HepG2 (cell line): ENCODE results near the gene RING1. TPM values are rescaled to one million over a fixed set of nuclear protein-coding genes. Genes with fewer than 3 reads are reported as not detected.
A peak's percentile ranks its signal among the peaks of the same experiment; 100 is the strongest.

Experiments
- ATAC-seq: fragments of 200-7000 bp; cut with Tn5 transposase; 3 replicates; pipeline ENCODE4 v1.9.1; 2020; ENCODE audit warnings: mild to moderate bottlenecking, moderate library complexity
- BruUV-seq: library from RNA; stranded (reverse); fragments of 400-500 nt; replicated peaks from 2 replicates; lab custom pipeline; 2021; lab: Mats Ljungman, UMichigan
- CTCF ChIA-PET: fragments of 300-600 bp; formaldehyde crosslinking; extraction: SDS; loops from one replicate; lab custom pipeline; 2021; ENCODE audit warnings: low total read pairs, inconsistent platforms, low intra/inter-chr PET ratio; lab: Yijun Ruan, JAX
- POLR2A ChIA-PET: fragments of 350-600 bp; sonication (Branson Sonifier 250); formaldehyde crosslinking; loops from one replicate; lab custom pipeline; 2020; ENCODE audit warnings: antibody characterized with exemption, inconsistent platforms; lab: Yijun Ruan, JAX
- DNase-seq: peaks from one replicate; pipeline ENCODE4 v3.0.0-alpha.2; 2015; ENCODE audit warnings: low spot score
- FAIRE-seq: peaks from 3 replicates; lab custom pipeline; 2011; peaks lifted over from hg19 to GRCh38; lab: Jason Lieb, UNC
- H2AFZ ChIP-seq: one replicate; pipeline ENCODE4 v1.6.1; 2011; ENCODE audit warnings: low read length, inconsistent platforms
- H3K27ac ChIP-seq: fragments of 300-600 bp; 3 replicates; pipeline ENCODE4 v1.8.0; 2011; ENCODE audit warnings: mixed run types, mild to moderate bottlenecking, mixed read lengths, low read length, inconsistent platforms; ENCODE audit not compliant: insufficient read depth; ENCODE audit errors: extremely low read length
- H3K27me3 ChIP-seq, 2 experiments: fragments of 200-600 bp in 1 of 2; 2 replicates in 1 of 2; 3 replicates in 1 of 2; pipeline versions ENCODE4 v1.6.0 to v1.8.0; 2011; ENCODE audit warnings: low read length in 2 of 2, mild to moderate bottlenecking in 2 of 2, moderate library complexity in 2 of 2, inconsistent platforms in 1 of 2; ENCODE audit not compliant: insufficient read depth in 2 of 2, control insufficient read depth in 1 of 2
- H3K36me3 ChIP-seq, 2 experiments: fragments of 200-600 bp in 1 of 2; replicated peaks in 1 of 2; 2 replicates in 1 of 2; 3 replicates in 1 of 2; pipeline versions ENCODE4 v1.5.1 to v1.8.0; 2011; ENCODE audit warnings: low read length in 2 of 2, inconsistent platforms in 1 of 2; ENCODE audit not compliant: insufficient read depth in 2 of 2, control insufficient read depth in 1 of 2
- H3K4me1 ChIP-seq: 2 replicates; pipeline ENCODE4 v1.5.1; 2012; ENCODE audit warnings: low read length, inconsistent platforms; ENCODE audit not compliant: insufficient read depth
- H3K4me2 ChIP-seq: 2 replicates; pipeline ENCODE4 v1.6.0; 2011; ENCODE audit warnings: low read depth, low read length, inconsistent platforms
- H3K4me3 ChIP-seq, 3 experiments: fragments of 200-600 bp in 1 of 3; sonication (generic), shearing (Covaris generic) in 1 of 3; replicated peaks in 1 of 3; 2 replicates each; pipeline ENCODE4 v1.5.1; 2011 to 2016; ENCODE audit warnings: low read length in 3 of 3, inconsistent platforms in 2 of 3, low read depth in 2 of 3, mild to moderate bottlenecking in 2 of 3, control low read depth in 1 of 3, mixed read lengths in 1 of 3; ENCODE audit not compliant: insufficient read depth in 1 of 3
- H3K79me2 ChIP-seq: one replicate; pipeline ENCODE4 v1.6.1; 2011; ENCODE audit warnings: low read length, inconsistent platforms; ENCODE audit not compliant: insufficient read depth
- H3K9ac ChIP-seq: 2 replicates; pipeline ENCODE4 v1.6.0; 2011; ENCODE audit warnings: mild to moderate bottlenecking, low read depth, low read length, inconsistent platforms; ENCODE audit not compliant: insufficient read depth
- H3K9me3 ChIP-seq: 2 replicates; pipeline ENCODE4 v1.5.1; 2012; ENCODE audit warnings: mild to moderate bottlenecking, low read length
- H4K20me1 ChIP-seq: 2 replicates; pipeline ENCODE4 v1.6.0; 2011; ENCODE audit warnings: inconsistent platforms, mild to moderate bottlenecking, low read length, moderate library complexity; ENCODE audit not compliant: insufficient read depth
- BHLHE40 ChIP-seq: IDR thresholded peaks from 2 replicates; pipeline ENCODE4 v1.6.1; 2011; ENCODE audit warnings: low read length, improper control_type of control experiment
- FOXP1 ChIP-seq, 2 experiments: fragments of 450-650 bp in 1 of 2; IDR thresholded peaks; 2 replicates each; pipeline ENCODE4 v1.6.1; 2017 to 2018; ENCODE audit warnings: antibody characterized with exemption in 1 of 2
- MAZ ChIP-seq, 2 experiments: sonication (generic) in 1 of 2; formaldehyde crosslinking in 1 of 2; IDR thresholded peaks; 2 replicates each; pipeline versions ENCODE4 v1.5.0 to v1.6.1; 2012 to 2020; ENCODE audit warnings: low read depth in 2 of 2, mild to moderate bottlenecking in 2 of 2, borderline replicate concordance in 1 of 2, improper control_type of control experiment in 1 of 2, low read length in 1 of 2, missing genetic modification reagents in 1 of 2, moderate library complexity in 1 of 2
- MZF1 ChIP-seq: sonication (generic); formaldehyde crosslinking; IDR thresholded peaks from 2 replicates; pipeline ENCODE4 v1.8.1; 2023; ENCODE audit warnings: mild to moderate bottlenecking, missing genetic modification reagents, borderline replicate concordance
- TEAD3 ChIP-seq: optimal IDR thresholded peaks from 2 replicates; pipeline ENCODE3; 2016; ENCODE audit warnings: borderline replicate concordance
- TMF1 ChIP-seq: sonication (generic); formaldehyde crosslinking; IDR thresholded peaks from 2 replicates; pipeline ENCODE4 v1.8.1; 2022; ENCODE audit warnings: low read depth, missing genetic modification reagents
- ZNF138 ChIP-seq: sonication (generic); formaldehyde crosslinking; IDR thresholded peaks from 2 replicates; pipeline ENCODE4 v1.5.0; 2020; ENCODE audit warnings: mild to moderate bottlenecking, low read depth, missing genetic modification reagents
- ZNF652 ChIP-seq: IDR thresholded peaks from 2 replicates; pipeline ENCODE4 v1.6.1; 2016; ENCODE audit warnings: low read depth, borderline replicate concordance
- ZNF781 ChIP-seq: sonication (generic); formaldehyde crosslinking; IDR thresholded peaks from 2 replicates; pipeline ENCODE4 v1.5.1; 2020; ENCODE audit warnings: borderline replicate concordance, mild to moderate bottlenecking, missing genetic modification reagents; ENCODE audit errors: not compliant biosample characterization
- ZNF891 ChIP-seq: sonication (generic); formaldehyde crosslinking; IDR thresholded peaks from 2 replicates; pipeline ENCODE4 v1.5.0; 2020; ENCODE audit warnings: mild to moderate bottlenecking, missing genetic modification reagents
- WGBS: methylation state at CpG from one replicate; pipeline ENCODE4 v1.1.6; 2017; ENCODE audit warnings: low lambda C conversion rate; 5-methylcytosine and 5-hydroxymethylcytosine counted together
- in situ Hi-C: cut with HindIII; loops from 2 replicates; pipeline ENCODE4 v1.10.0; 2017; ENCODE audit warnings: low pct_unique_long_range_greater_than_20kb; ENCODE audit not compliant: extremely low pct_ligation_motif_present
- intact Hi-C: fragments of 100-400 bp; cut with micrococcal nuclease; formaldehyde crosslinking; loops from one replicate; pipeline ENCODE4 v1.10.0; 2022; ENCODE audit not compliant: unreplicated experiment
- polyA plus RNA-seq, 8 experiments: library from polyadenylated mRNA; depleted of rRNA in 3 of 8; stranded (reverse) in 7 of 8; unstranded in 1 of 8; fragments of >200 nt; fragmentation: Illumina TruSeq in 4 of 8; extraction: Trizol in 4 of 8; gene quantifications; 2 replicates each; pipeline versions ENCODE4 v1.2.1 to v1.2.3, GENCODE V29; 2011 to 2016; ENCODE audit warnings: low read depth in 4 of 8, missing spikeins in 1 of 8, mixed read lengths in 1 of 8; ENCODE audit not compliant: insufficient read depth in 1 of 8
- total RNA-seq, 5 experiments: library from RNA; depleted of rRNA; stranded (reverse); fragments of >200 nt; fragmentation: Illumina TruSeq; extraction: Trizol; gene quantifications; 2 replicates each; pipeline ENCODE4 v1.2.3, GENCODE V29; 2016; ENCODE audit warnings: low read depth in 1 of 5
- TF ChIP-seq, protein P1 (sequence below): sonication (generic); formaldehyde crosslinking; IDR thresholded peaks from 2 replicates; pipeline ENCODE4 v1.5.0; 2020; ENCODE audit warnings: missing genetic modification reagents
- TF ChIP-seq, protein P2 (sequence below): sonication (generic); formaldehyde crosslinking; IDR thresholded peaks from 2 replicates; pipeline ENCODE4 v1.4.0; 2020; ENCODE audit warnings: mild to moderate bottlenecking, missing genetic modification reagents
- TF ChIP-seq, protein P3 (sequence below): sonication (generic); formaldehyde crosslinking; IDR thresholded peaks from 2 replicates; pipeline ENCODE4 v1.4.0; 2020; ENCODE audit warnings: missing genetic modification reagents
- TF ChIP-seq, protein P4 (sequence below): sonication (generic); formaldehyde crosslinking; IDR thresholded peaks from 2 replicates; pipeline ENCODE4 v1.4.0; 2020; ENCODE audit warnings: missing genetic modification reagents

RING1 gene
- total and polyA plus RNA-seq, 2 of the 13 experiments (the other 11 are each of a cell fraction or from before 2014, with no cell fraction given), result 23.9 to 33.6 TPM

DNA sequence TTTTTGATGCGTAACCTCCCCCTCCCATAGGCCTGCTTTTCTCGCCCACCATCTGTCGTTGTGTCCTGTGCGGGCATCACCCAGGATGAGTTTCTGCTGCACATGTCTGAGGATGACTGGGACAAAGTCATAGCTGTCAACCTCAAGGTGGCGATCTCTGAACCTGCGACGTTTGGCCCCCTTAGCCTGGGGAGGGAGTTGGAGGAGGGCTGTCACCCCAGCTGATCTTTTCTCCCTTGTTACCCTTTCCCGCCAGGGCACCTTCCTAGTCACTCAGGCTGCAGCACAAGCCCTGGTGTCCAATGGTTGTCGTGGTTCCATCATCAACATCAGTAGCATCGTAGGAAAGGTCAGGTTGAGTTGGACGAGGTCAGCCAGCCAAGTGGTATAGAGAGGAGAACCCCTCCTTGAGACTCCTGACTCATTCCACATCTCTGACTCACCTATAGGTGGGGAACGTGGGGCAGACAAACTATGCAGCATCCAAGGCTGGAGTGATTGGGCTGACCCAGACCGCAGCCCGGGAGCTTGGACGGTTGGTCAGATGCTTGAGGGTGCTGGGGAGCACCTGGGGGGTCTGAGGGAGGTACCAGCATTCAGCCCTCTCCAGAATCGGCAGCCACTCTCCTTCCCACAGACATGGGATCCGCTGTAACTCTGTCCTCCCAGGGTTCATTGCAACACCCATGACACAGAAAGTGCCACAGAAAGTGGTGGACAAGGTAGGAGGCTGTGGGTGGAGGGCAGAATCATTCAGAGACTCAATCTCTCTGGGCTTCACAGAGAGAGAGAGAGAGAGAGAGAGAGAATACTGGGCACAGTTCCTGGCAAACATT is 2.9 kb upstream of the RING1 start (continued):
- TF ChIP-seq, protein P1, sequence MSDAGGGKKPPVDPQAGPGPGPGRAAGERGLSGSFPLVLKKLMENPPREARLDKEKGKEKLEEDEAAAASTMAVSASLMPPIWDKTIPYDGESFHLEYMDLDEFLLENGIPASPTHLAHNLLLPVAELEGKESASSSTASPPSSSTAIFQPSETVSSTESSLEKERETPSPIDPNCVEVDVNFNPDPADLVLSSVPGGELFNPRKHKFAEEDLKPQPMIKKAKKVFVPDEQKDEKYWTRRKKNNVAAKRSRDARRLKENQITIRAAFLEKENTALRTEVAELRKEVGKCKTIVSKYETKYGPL (CRISPR knock-in tag), result no peak
- TF ChIP-seq FOXP1 (IDR thresholded peaks at IDR 0.05) (no peak), FOXP1 (CRISPR knock-in tag; IDR thresholded peaks at IDR 0.05) (no peak), ZNF781 (CRISPR knock-in tag) (no peak), MAZ (IDR thresholded peaks at IDR 0.05; ENCODE audit: borderline replicate concordance, low read depth, low read length) (peak; percentile 31; the same call in 1 of the 2 replicates), MAZ (CRISPR knock-in tag; IDR thresholded peaks at IDR 0.05; ENCODE audit: low read depth) (no peak; the same call in 1 of the 2 replicates), TMF1 (CRISPR knock-in tag) (no peak), MZF1 (0 out of 2 replicates have a peak, but pooled peaks have one; percentile 13), ZNF652 (no peak), ZNF891 (CRISPR knock-in tag) (peak; percentile 41; the same call in 1 of the 2 replicates)

DNA sequence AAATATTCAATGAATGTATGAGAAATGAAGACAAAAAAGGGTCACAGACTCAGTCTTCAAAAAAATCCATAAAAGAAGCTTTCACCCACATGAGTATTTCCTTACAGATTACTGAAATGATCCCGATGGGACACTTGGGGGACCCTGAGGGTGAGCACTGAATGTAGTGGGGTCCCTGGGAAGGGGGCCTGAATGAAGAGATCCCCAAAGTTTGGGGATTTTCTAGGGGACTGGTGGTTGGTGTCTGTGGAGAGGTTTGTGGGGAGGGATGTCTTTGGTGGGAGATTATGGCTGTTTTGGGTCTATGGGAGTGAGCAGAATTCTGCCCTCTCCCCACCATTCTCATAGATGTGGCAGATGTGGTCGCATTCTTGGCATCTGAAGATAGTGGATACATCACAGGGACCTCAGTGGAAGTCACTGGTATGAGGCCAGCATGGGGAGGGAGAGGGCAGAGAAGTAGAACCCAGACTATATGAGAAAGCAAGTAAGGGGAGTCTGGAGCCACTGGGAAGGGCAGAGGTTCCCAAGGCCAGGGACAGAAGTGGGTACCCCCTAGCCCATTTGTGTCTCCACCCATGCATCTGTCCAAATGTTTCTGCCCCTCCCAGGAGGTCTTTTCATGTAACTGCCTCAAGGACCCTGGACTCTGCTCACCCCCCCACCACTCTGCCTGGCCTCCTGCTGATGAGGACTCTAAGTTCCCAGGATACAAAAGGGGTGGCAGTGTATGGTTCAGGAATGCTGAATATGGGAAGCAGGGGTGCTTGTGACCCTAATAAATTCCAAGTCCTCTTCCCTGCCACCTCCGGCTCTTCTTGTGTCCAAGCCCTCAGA is 2.1 kb upstream of the RING1 start:
- Histone ChIP-seq H3K9ac (no peak overlapping the region), H3K9me3 (no peaks in the 10 kb centered on the region), H3K4me2 (peak overlapping the region; percentile 90; the same call in 1 of the 2 replicates), H2AFZ (no peak overlapping the region), H3K27me3 (peaks cover 0 to 3% of the 10 kb centered on the region in 2 experiments; a peak in 1 of 5 replicates), H3K27ac (peak overlapping the region; percentile 75), H3K79me2 (peaks cover 35% of the 10 kb centered on the region), H3K36me3 (peaks cover 12 to 33% of the 10 kb centered on the region in 2 experiments), H3K4me1 (peaks cover 70% of the 10 kb centered on the region), H4K20me1 (peaks cover 13% of the 10 kb centered on the region; the same call in 1 of the 2 replicates), H3K4me3 (no peak overlapping the region; a peak in 1 of 6 replicates)
- no peak for FAIRE-seq
- ChIA-PET POLR2A (interaction anchor here (2.0 to 2.2 kb wide), 2 partner anchors 65 to 235 kb away, joined by 10 read pairs; partner anchors contain the start of genes RPS18 and VPS52), CTCF (no interaction called here)
- WGBS, result 93% methylated on average over 3 of the region's 3 CpGs
- no peak for ATAC-seq
- BruUV-seq, result no TSS peak
- in situ Hi-C loops, result loop anchor here (10.0 kb wide), 1 partner anchor 209 kb away; the partner anchor contains the start of genes CUTA and PHF1
- intact Hi-C loops, result no loop called here
- no peak for DNase-seq
- TF ChIP-seq TEAD3 (CRISPR knock-in tag), result peak; percentile 37
- TF ChIP-seq, protein P2, sequence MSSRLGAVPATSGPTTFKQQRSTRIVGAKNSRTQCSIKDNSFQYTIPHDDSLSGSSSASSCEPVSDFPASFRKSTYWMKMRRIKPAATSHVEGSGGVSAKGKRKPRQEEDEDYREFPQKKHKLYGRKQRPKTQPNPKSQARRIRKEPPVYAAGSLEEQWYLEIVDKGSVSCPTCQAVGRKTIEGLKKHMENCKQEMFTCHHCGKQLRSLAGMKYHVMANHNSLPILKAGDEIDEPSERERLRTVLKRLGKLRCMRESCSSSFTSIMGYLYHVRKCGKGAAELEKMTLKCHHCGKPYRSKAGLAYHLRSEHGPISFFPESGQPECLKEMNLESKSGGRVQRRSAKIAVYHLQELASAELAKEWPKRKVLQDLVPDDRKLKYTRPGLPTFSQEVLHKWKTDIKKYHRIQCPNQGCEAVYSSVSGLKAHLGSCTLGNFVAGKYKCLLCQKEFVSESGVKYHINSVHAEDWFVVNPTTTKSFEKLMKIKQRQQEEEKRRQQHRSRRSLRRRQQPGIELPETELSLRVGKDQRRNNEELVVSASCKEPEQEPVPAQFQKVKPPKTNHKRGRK, result no peak
- TF ChIP-seq, protein P3, sequence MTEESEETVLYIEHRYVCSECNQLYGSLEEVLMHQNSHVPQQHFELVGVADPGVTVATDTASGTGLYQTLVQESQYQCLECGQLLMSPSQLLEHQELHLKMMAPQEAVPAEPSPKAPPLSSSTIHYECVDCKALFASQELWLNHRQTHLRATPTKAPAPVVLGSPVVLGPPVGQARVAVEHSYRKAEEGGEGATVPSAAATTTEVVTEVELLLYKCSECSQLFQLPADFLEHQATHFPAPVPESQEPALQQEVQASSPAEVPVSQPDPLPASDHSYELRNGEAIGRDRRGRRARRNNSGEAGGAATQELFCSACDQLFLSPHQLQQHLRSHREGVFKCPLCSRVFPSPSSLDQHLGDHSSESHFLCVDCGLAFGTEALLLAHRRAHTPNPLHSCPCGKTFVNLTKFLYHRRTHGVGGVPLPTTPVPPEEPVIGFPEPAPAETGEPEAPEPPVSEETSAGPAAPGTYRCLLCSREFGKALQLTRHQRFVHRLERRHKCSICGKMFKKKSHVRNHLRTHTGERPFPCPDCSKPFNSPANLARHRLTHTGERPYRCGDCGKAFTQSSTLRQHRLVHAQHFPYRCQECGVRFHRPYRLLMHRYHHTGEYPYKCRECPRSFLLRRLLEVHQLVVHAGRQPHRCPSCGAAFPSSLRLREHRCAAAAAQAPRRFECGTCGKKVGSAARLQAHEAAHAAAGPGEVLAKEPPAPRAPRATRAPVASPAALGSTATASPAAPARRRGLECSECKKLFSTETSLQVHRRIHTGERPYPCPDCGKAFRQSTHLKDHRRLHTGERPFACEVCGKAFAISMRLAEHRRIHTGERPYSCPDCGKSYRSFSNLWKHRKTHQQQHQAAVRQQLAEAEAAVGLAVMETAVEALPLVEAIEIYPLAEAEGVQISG (CRISPR knock-in tag), result 0 out of 2 replicates have a peak, but pooled peaks have one; percentile 15
- TF ChIP-seq ZNF138 (CRISPR knock-in tag), result no peak
- TF ChIP-seq BHLHE40, result no peak
- TF ChIP-seq, protein P4, sequence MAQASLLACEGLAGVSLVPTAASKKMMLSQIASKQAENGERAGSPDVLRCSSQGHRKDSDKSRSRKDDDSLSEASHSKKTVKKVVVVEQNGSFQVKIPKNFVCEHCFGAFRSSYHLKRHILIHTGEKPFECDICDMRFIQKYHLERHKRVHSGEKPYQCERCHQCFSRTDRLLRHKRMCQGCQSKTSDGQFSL (CRISPR knock-in tag), result peak; percentile 81
